NCI-H748 (cell line): Measurements from ENCODE around the gene MORN1.
A peak's percentile ranks its signal among the peaks of the same experiment; 100 is the strongest.

ENCODE experiments used
- DNase-seq: peaks from one replicate; lab custom pipeline; 2025; ENCODE audit not compliant: unreplicated experiment; lab: John Stamatoyannopoulos, UW

Gene MORN1

GRCh38 chr1:2422523-2422922, 31.2 kb upstream of the MORN1 start:
- DNase-seq, result no peak

DNA sequence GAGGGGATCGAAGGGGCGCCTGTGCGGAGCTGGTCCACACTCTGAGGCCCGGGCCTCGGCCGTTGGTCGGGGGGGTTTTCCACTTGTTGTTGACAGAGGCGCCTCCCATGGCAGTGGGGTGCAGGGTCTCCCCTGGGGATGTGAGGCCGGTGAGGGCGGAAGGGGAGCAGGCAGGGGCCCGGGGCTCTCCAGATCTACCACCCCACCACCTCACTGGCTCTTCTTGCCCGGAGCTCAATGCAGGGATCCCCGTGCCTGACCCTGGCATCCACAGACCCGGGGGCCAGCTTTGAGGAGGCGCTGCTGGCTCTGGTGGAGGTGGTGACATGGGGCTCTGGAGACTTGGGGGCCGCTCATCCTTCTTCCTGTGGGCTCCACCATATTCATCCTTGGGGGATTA, 28.1 kb upstream of the MORN1 start:
- DNase-seq, result no peak

GRCh38 chr1:2418791-2419320, 27.5 kb upstream of the MORN1 start:
- DNase-seq, result no peak

- no peak for DNase-seq
Measured at GRCh38 chr1:2417833-2418225, 26.5 kb upstream of the MORN1 start.

DNA sequence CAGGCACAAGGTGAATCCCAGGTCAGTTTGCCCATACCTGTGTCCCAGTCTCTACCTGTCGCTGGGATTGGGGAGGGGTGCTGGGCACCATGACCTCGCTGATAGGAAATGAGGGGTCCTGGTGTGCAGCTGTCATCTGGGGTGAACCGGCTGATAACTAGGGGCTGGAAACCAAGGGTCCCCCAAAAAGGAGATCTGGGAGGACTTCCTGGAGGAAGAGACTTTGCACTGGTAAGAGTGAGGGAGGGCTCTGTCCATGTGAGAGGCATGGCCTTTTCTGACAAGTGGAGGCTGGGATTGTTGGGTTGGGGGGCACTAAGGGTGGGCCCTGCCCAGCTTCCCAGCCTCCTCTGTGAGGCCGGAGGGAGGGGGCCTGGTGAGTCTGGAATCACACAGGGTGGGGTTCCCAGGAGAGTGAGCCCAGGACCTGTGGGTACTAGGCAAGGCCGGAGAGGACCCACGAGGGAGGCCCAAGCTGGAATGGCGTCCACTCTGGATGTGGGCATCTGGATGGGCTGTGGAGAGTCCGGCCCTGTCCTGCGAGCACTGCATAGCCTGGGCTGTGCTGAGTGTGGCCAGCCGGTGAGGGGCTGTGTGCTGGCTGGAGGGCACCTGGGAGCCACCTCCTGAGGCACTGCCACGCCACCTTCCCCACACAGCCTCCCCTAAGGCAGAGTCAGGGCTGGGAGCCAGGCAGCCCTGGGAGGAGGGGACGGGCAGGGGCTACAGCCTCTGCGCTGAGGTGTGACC, 25.9 kb upstream of the MORN1 start:
- DNase-seq, result no peak

DNA sequence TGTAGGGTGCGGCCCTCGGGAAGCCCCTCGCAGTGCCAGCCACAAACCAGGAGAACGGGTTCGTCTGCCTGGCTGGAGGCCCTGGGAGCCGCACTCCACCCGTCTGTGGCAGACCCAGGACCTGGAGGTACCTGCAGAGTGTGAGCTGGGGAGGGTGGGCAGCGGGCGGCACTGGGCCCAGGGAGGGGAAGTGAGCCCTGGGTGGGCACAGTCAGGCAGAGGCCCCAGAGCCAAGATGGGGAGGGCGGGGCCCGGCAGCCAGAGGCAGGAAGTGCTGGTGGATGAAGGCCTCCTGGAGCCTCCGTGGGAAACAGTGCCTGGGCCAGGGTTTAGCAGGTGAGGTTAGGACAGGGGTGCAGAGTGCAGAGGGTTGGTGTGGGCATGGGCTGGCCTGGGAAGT, 25.0 kb upstream of the MORN1 start:
- DNase-seq, result peak; percentile 26

GRCh38 chr1:2415801-2416208, 24.5 kb upstream of the MORN1 start:
- DNase-seq, result peak; percentile 30

DNA sequence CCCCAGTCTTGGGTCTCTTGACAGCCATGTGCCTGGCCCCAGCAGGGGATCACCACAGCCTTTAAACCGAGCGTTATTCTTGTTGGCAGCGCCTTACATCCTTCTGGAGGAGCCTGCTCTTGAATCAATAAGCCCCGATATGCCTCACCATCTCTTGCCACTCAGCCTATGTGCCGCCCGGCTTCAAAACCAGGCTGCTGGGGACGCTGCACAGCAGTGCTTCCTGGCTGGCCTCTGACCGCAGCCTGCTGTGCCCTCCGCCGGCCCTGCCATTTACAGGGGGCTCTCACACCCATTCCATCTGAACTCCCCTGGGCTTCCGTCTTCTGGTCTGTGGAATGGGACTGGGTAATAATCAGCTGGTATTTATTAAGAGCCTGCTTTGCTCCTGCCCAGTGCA, 24.0 kb upstream of the MORN1 start:
- no peak for DNase-seq

- peak; percentile 53 for DNase-seq
Measured at GRCh38 chr1:2414297-2414958, 23.1 kb upstream of the MORN1 start.

- no peak for DNase-seq
Measured at GRCh38 chr1:2413495-2414296, 22.3 kb upstream of the MORN1 start.

DNA sequence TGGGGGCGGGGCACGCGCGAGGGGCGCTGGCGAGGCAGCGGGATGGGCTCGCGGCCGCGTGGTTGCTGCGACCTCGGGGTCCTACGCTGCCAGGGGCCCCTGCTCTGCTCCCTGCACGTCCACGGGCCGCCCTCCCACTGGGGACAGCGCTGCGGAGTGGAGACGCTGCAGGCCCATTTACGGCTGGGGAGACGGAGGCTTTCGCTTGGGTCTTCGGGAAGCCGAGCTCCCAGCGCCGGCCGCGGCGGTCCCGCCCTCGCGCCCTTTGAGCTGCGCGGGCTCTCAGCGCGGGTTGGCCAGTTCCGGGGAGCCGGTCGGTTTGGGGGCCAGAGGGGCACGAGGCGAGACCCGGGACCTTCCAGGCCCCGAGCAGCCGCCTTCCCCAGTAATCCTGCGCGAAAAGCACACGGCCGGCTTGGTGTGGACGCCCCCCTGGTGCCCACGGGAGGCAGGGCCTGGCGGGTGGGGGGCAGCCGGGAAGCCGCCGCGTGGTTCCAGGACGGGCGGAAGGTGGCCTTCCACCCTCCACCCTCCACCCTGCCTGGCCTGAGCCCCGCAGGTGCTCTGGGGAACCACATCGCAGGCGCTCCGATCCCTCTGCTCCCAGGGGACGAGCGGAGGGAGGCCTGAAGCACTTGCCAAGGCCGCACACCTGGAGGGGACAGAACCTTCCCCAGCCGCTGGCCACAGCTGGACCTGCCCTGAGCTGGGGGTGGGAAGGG, 21.6 kb upstream of the MORN1 start:
- peak; percentile 68 for DNase-seq

GRCh38 chr1:2412395-2412772, 21.0 kb upstream of the MORN1 start, which contains the start of gene PEX10:
TSS of gene PEX10 (minus strand) at chr1:2412564. CDS start at chr1:2412502, 62 bp downstream.
- DNase-seq, result peak; percentile 92

DNA sequence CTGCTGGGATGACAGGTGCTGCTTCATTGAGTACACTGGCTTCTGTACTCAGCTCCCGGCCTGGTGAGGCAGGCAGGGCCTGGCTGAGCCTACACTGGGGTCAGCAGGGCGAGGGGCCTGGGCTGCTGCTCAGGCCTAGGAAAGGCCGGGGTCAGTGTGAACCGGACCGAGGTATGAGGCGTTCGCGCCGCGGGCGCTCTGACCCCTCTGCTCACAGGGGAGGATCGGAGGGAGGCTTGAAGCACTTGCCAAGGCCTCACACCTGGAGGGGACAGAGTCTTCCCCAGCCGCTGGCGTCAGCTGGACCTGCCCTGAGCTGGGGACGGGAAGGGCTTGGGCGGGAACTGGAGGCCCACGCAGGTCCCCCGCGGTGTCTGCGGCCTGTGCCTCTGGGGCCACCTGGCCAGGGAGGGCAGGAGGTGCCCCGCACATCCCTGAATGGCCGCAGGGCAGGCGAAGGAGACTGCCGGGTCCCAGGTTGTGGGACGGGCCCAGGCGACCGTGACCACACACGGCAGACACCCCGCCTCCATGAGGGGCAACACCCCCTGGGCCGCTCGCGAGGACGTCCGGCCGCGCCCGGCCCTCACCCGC, 20.5 kb upstream of the MORN1 start:
- peak; percentile 41 for DNase-seq

- DNase-seq, result no peak
Measured at GRCh38 chr1:2409745-2410144, 18.4 kb upstream of the MORN1 start.

- no peak for DNase-seq
Measured at GRCh38 chr1:2408859-2409276, 17.5 kb upstream of the MORN1 start.

- DNase-seq, result no peak
Measured at GRCh38 chr1:2408456-2408855, 17.1 kb upstream of the MORN1 start.

DNA sequence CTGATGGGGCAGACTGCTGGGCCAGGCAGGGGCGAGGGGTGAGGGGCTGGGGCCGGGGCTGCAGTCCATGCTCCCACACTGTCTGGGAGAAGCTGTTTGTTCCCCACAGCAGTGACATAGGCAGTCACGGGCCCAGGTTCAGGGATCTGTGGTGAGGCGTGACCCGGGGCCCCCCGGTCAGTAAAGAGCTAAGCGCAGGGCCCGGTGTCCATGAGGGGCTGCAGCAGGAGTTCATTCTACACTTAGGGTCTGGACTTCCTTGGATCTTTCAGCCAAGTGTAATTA, 16.6 kb upstream of the MORN1 start:
- no peak for DNase-seq

GRCh38 chr1:2407166-2407990, 16.0 kb upstream of the MORN1 start:
- DNase-seq, result no peak

DNA sequence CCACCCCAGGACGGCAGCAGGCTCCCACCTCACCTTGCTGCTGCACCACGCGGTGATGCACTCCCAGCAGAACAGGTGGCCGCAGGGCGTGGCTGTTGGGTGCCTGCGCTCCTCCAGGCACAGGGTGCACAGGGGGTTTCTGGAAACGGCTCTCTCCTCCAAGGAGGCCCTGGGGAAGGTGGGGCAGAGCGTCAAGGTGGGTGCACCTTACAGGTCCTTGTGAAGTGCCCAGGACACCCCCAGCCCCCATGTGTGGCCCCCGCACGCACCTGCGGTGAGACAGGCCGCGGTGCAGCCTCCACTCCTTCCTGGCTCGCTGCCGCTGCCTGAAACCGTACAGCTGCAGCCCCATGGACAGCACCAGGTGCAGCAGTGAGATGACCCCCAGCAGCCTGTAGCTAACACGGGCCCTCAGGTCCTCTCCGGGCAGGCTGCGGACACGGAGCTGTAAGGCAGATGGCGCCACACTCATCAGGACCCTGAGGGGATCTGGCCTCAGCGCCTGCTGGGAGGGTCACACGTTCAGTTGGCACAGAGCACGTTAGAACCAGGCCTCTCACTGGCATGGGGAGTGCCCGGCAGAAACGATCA, 15.2 kb upstream of the MORN1 start:
- no peak for DNase-seq
